Cerebellar cortex (tissue), 1 donor: ENCODE data around the gene ZBTB7C.

Experiments
- DNase-seq: peaks from one replicate; pipeline ENCODE4 v3.0.0-alpha.2; 2015; ENCODE audit warnings: low spot score

ZBTB7C gene

DNA sequence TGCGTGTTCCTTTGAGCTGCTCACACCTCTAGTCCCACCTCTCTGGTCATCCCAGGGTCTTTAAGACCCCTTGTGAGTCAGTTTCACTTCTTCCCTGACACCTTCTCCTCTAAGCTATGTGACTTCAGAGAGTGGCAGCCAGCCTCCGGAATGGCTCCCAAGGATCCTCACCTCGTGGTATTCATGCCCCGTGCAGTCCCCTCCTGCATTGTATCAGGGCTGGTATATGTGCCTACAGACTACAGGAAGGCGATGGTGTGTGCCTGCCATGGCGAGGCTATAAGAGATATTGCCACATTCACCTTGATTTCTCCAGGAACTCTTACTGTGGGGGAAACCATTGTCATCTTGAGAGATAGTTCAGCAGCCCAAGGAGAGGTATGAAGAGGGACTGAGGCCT is 350.7 kb downstream of the ZBTB7C start:
- DNase-seq = no peak

DNA sequence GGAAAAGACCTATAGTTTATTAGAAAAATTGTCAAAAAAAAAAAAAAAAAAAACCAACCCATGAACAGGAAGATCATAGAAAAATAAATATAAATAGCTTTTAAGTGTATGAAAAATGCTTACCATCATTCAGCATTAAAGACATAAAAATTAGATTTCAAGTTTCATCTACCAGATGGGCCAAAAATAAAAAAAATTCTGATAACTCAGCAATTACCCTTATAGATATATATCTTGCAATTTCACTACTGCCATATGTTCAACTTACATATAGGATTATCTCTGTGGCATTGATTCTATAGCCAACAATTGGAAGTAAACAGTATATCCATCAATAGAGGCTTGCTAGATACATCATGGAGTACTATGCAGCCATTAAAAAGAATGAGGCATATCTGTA is 352.2 kb downstream of the ZBTB7C start:
- DNase-seq = no peak

DNA sequence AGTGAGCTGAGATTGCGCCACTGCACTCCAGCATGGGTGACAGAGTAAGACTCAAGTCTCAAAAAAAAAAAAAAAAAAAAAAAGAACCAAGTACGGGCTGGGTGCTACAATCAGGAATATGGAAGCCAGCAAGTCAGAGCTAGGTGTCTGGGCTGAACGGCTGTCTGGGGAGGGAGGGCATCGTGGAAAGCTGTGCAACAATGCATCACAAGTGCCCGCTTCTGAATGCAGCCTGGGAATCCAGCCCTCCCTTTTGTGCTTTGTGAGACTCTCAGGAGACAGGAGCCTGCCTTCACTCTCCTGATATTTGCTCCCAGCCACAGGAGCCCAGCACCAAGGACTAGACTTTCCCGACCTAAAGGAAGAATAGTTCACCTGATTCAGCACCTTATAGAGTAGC is 353.8 kb downstream of the ZBTB7C start:
- DNase-seq = no peak

DNA sequence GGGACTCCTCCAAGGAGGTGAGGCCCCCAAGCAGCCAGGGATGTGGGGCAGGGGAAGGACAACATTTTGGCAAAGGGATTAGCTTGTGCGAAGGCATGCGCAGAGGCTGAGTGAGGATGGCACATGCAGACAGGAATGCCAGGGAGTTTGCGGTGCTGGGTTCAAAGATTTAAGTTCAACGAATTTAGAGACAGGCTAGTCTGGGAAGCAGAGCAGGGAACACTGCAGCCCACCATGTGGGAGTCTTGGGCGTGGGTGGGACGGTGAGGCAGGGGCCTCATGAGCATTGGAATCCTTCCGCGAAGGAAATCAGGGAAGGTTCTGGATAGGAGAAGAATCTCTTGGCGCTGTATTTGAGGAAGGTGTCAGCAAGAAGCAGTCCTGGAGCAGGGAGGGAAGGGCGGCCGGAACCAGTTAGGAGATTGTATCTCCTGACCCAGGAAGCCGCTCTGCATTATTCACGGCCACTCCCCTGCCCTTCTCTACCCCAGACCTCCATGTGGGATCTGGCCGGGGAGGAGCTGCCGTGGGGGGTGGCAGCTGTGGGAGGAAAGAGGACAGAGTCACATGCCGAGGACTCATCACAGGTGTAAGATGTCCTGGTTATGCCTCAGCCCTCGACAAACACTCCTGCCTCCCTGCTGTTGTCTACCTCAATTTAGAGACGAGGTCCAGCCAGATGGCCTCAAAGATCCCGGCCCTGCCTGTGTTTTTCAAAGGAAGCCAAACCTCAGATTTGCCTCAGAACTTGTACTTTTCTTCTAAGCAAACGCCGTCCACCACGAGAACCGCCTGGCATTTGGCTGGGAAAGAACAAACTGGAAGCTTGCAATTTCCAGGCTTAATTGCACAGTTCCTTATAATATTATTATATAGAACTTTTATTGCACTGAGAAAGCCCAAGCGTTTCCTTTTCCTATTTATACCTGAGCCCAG is 355.0 kb downstream of the ZBTB7C start:
- DNase-seq = no peak

DNA sequence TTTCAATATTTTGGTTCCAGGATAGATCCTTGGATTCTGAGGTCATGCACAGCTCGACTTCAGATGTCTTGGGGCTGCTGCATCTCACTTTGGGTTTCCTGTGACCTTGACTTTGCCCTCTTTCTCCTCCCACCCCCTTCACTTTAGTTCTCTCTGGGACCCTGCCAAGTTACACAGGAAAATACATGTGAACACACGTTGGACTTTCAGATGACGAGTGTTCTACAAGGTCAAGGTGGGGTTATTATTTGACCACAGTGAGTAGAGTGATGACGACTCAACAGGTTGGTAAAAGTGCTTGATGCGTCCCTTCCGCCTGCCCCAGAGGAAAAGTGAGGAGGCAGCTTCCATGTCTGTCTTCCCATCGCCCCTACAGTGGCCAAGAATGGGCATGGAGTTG is 356.3 kb downstream of the ZBTB7C start:
- DNase-seq = no peak

DNA sequence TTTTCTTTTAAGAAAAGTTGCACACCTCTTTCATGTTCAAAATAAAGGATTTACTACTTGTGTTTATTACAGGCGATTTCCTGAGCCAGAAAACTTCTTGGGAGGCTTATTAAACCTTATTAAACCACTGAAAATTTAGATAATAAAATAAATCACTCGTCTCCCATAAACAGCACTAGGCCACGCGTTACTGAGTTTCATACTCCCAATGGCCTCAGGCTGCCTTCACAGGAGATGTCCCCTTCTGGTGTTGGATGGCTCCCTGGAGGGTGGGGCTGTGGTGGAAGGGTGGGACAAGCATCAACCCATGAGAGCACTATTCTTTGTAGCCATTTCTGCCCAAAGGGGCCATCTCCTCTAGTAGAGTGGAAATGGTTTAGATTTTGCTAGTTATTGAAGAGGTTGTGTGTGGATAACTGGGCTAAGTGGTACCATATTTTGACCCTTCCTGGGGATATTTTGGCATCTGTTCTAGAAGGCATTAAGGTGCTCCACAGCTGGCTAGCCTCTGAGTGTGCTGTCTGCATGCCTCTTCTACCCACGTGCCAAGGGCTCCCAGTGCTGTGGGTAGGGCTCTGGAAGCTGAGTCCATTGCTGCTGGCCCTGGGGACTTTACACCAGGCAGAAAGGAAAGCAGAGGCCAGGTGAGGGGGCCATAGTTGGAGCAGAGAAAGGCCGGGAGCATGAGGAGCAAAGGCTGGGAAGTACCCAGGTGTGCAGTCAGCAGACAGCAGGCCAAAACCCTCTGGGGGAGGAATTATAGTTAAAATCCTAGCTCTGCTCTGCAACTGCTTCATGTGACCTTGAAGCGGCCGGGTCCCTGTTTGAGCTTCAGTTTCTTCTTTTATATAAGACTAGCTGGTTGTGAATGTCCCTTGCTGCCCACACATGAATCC is 357.0 kb downstream of the ZBTB7C start:
- no peak for DNase-seq

DNA sequence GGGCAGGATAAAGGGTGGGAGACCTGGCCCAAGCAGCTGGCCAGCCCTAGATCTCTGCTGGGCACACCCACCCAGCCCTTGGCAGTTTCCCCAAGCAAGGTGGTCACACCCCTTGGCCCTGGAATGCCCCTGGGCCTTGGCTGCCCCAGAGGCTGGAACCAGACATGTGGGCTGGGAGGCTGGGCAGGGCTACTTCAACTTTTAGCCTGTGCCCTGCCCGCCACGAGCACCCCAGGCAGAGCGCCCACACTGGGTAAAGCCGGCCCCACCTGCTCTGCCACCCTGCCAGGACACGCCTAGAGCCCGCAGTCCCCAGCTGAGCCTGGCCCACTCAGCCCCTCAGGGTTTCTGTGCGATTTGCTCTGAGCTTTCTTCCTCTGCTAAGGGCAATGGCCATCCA is 359.0 kb downstream of the ZBTB7C start:
- DNase-seq = no peak

DNA sequence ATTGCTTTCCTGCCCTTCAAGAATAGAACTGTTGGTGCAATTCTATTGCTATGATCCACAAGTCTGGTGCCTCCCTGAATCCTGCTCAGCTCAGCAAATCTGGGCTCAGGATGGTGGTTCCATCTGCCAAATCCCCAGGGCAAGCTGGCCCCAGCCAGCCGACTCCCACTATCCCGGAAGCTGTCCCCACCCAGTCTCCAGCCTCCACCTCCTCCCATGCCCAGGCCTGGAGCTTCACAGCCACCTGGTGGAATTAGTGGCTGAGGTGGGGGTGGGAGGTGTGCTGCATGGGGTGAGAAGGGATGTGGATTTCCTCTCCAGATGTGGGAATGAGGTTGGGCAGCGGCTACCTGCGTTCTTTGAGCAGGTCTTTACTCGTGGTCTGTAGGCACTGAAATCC is 359.4 kb downstream of the ZBTB7C start:
- DNase-seq = no peak

DNA sequence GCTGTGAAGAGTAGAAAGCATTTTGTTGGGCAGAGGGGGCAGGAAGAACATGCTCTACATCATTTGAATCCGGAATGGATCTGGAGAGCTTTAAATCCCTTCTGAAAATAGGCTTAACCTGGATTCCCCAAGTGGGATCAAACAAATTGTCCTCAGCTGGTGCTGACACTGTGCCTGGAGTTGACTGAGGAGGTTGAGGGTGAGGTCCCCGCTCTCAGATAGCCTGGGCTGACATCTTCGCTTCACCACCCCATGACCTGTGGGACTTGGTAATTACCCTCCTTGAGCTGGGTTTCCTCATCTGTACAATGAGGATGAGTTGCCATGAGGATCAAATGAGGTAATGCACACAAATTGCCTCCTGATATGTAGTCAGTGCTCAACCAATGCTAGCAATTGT is 360.9 kb downstream of the ZBTB7C start:
- no peak for DNase-seq

DNA sequence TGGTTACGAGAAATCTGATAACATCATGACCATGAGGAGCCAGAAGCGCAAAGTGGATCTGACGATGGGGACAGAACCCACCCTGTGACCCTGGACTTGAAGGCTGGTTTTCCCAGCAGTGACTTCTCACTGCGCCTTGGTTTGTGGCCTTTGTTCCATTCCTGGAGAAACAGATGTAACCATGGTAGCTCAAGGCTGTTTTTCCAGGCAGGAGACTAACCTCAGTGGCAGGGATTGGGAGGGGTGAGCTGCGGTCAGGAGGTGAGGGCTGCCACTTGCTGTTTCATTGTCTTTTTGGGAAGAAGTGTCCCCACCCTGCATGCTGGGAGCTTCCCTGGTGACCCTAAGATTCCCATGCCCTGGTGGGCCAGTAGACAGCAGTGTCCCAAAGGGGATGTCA is 362.3 kb downstream of the ZBTB7C start:
- DNase-seq = no peak

DNA sequence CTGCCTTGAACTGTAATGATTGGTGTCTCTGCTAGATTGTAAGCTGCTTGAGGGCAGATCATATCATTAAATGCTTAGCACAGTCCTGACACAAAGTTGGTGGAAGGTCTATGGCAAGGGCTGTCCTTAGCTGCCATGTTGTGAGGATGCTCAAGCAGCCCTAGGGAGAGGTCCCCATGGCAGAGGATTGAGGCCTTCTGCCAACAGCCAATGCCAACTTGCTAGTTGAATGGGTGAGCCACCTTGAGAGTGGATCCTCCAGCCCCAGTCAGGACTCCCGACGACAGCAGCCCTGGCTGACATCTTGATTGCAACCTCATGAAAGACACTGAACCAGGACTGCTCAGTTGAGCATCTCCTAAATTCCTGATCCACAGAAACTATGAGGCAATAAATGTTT is 363.4 kb downstream of the ZBTB7C start:
- DNase-seq = no peak

DNA sequence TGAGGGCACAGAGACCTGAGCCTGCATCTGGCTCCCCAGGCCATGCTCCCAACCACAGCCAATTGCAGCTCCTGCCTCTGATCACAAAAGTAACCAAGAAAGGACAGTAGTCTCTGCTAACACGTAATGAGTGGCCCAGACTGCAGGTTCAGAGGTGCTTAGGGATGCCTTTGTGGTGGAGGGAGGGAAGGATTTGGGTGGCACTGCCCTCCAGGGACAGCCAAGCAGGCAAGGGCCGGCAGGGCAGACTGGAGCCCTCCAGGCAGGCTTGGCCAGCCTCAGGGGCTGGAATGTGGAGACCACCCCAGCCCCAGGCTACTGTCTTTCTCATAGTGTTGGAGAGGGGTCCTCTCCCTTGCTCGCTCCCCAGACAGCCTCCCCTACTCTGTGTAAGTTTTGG is 364.2 kb downstream of the ZBTB7C start:
- DNase-seq = no peak

DNA sequence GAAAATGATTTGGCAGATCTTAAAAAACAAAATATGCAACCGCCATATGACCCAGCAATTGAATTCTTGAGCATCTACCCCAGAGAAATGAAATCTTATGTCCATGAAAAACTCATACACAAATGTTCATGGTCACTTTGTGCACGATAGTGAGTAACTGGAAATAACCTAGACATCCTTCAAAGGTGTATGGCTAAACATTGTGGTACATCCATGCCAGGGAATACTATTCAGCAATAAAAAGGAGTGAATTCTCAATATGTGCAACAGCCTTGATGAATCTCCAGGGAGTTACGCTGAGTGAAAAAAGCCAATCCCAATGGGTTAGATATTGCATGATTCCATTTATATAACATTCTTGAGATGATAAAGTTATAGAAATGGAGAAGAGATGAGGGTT is 366.0 kb downstream of the ZBTB7C start:
- DNase-seq = no peak

DNA sequence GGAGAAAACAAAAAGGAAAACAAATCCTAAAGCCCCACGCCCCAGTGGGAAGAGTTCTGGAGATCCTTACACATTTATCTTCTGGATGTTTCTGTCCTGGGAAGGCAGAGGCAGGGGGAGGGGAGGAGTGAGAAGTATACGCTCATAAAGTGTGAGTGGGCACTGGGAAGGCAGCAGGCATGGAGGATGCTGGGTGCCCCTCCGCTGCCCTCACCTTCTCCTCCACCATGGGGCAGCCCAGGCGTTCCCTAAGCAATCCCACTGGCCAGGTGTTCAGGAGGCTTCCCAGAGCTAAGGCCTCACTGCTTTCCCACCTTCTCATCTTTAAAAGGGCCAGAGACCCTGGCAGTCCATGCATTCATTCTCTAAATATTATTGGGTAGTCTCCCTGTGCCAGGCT is 366.8 kb downstream of the ZBTB7C start:
- no peak for DNase-seq

DNA sequence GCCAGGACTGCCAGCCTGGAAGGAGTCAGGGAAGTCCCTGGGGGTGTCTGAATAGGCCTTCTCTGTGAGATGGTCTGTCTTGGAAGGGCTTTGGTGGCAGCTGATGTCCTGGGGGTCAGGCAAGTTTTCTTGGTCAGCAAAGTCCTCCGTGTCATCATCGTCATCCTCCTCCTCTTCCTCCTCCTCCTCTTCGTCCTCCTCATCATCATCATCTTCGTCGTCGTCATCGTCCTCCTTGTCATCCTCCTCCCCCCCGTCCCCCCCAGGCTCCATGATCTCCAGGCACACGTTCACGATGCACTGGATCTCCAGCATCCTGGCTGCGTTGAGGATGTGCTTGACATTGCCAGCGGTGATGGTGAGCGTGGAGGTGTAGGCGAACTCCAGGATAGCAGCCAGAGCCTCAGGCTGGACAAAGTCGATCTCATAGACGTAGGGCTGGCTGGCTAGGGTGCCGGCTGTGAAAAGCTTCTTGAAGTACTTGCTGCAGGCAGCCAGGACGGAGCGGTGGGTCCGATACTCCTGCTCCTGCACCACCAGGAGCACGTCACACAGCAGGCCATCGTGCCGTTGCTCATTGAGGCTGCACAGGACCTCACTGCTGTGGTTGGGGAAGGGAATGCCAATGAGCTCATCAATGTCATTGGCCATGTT is 368.6 kb downstream of the ZBTB7C start:
- no peak for DNase-seq

DNA sequence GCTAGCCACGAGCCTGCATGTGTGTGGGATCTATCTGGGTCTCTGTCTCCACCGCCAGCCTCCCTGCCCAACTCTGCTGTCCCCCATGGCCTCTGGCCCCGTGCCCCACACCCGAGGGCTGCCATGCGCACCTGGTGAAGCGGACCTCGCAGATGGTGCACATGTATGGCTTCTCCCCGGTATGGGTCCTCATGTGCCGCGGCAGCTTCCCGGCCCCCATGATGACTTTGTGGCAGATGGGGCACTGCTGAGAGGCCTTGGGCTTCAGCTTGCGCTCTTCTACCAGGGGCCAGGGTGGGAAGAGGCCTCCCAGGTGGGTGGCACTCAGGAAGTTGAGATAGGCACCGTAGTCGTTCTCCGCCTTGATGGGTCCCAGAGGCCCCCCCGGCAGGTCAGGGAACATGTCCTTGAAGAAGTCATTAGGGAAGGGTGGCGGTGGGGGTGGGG is 369.4 kb downstream of the ZBTB7C start:
- no peak for DNase-seq

DNA sequence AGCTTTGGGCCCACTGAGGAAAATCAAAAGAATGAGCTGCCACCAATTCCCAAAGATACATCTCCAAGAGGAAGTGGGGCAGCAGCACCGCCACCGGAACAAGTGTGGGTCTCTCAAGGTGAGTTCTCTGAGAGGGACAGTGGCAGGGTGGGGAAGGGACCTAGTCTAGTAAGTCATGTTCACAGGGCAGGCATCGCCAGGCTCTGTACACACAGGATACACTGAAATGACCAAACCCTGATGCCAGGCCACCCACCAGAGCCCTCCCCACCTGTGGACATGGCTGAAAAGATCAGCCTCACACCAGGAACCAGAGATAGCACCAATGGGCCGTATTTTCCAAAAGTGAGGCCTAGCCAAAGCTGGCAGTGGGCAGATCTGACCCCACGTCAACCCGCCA is 370.5 kb downstream of the ZBTB7C start:
- no peak for DNase-seq

DNA sequence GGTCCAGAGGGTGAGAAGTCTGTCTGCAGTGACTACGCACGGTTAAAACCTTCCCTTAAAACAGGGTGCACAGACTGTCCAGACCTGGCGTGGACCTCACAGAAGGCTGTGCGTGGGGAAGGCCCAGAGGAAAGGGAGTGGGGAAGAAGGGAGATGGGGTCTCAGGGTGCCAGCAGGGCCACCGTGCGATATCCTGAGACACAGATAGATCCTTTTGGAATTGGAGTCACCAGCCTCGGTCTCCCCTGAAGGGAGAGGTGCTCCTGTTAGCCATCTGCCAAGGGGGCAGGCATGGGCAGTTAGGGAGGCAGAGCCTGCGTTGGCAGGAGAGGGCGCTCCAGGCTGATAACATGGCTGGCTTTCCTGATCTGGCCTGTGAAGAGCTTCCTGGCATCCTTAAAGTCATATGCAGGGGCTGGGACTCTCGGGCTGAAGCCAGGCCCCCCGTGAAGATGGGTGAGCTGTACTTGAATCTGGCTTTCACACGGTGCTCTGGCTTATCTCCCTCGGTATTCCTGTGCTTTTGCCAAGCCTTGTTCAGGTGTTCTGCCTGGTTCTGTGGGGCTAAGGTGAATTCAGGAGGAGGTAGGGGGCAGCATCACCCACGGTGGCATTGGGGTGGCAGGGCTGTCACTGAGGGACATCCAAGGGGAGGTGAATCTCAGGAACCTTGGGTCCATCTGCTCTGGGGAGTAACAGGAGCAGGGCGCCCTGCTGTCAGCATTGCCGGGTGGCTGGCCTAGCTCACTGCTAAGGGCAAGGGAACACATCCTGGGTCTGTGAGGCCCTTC is 371.5 kb downstream of the ZBTB7C start:
- DNase-seq = no peak

DNA sequence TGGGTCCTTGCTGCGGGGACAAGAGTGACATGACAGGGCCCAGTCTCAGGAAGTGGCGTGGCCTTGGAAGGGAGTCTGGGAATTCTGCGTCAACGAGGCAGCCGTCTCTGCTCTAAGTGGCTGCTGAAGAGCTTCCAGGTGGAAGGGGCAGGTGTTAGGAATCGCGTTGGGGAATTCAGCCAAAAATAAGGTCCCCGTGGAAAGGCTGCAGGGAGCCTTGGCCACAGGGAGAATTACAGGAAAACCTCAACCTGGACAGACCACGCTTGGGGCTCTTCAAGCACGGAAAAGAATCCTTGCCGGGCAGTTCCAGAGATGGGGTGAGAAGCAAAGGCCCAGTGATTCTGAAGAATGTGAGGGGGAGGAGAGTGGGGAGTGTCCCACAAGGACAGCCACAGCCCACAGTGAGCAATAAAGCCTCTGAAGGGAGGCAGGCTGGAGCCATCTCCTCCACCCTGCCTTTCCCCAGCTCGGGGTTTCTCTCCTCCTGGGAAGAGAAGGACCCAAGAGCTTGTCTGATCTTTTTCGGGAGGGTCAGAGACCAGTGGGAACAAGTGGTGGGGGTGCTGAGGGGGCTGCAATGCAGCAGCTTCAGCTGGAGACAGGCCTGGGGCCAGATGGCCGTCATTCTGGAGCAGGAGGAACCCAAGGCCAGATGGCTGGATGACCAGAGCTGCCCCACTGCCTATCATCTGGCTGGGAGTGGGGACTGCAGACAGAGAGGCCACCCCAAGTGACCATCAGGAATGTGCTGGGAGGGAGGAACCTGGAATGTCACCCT is 372.4 kb downstream of the ZBTB7C start:
- no peak for DNase-seq

DNA sequence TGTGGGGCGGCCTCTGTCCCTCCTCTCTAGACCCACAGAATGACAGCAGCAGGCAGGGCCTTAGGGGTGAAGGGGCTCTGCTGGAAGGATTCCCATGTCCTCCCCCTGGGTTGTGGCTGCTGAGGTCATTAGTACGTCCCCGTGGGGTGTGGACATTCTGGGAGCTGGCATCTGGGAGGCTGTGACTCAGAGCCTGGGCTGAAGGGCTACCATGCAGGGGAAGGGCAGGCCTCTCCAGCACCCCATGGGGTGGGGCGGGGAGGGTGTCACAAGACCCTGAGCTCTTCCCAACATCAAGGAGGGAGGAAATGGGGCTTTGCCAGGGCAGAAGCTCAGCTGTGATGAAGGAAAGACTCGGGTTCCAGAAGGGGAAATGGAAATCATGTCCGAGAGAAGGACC is 373.0 kb downstream of the ZBTB7C start:
- DNase-seq = no peak

DNA sequence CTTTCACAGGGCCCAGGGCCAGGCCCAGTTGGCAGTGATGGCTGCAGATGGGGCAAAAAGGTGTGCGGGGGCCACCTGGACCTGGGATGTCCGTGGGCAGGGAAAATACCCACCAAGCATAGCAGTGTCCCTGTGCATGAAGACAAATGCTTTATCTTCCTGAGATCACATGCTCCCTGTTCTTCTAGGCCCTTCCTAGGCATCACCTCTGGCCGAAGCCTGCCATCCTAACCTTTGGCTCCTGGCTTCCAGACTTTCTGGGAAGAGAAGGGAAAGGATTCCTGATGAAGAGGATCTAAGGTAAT is 373.7 kb downstream of the ZBTB7C start:
- DNase-seq = no peak
